Fibroblast of peridontal ligament (primary cell): ENCODE measurements around the gene FGFR4.

Experiments used
- DNase-seq: peaks from one replicate; pipeline ENCODE4 v3.0.0-alpha.2; 2010; ENCODE audit errors: extremely low read depth

FGFR4 gene

GRCh38 chr5:177085985-177086653 is 596 bp upstream of the FGFR4 start:
- DNase-seq: no peak

- DNase-seq: no peak
Measured at GRCh38 chr5:177087398-177088005, 787 bp downstream of the FGFR4 start.

GRCh38 chr5:177089127-177089526 is 2.4 kb downstream of the FGFR4 start:
- DNase-seq: no peak

GRCh38 chr5:177089825-177090641 is 3.3 kb downstream of the FGFR4 start:
- DNase-seq: no peak

DNA sequence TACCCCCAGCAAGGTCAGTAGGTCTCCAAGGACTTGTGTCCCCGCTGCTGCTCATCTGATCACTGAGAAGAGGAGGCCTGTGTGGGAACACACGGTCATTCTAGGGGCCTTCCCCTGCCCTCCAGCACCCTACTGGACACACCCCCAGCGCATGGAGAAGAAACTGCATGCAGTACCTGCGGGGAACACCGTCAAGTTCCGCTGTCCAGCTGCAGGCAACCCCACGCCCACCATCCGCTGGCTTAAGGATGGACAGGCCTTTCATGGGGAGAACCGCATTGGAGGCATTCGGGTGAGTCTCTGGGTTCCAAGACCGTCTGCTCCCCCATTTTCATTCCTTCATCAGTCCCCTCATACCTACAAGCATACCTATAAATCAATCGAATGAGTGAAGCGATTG is 4.1 kb downstream of the FGFR4 start:
- no peak for DNase-seq

DNA sequence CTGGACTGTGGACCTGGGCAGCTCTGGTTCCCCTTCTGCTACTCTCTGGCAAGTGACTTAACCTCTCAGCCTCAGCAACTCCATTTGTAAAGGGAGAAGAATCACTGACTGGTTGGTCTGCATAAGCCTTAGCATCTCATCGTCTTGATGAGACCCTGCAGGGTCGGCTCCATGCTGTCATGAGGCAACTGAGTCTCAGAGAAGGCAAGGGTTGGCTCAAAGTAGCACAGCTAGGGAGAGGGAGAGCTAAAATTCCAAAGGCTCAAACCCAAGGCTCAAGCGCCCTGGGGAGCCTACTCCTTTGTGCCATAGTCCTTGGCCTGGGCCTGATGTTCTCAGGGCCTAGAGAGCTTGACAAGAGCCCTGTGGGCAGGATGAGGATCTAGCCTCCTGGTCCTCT is 4.5 kb downstream of the FGFR4 start:
- DNase-seq: no peak

DNA sequence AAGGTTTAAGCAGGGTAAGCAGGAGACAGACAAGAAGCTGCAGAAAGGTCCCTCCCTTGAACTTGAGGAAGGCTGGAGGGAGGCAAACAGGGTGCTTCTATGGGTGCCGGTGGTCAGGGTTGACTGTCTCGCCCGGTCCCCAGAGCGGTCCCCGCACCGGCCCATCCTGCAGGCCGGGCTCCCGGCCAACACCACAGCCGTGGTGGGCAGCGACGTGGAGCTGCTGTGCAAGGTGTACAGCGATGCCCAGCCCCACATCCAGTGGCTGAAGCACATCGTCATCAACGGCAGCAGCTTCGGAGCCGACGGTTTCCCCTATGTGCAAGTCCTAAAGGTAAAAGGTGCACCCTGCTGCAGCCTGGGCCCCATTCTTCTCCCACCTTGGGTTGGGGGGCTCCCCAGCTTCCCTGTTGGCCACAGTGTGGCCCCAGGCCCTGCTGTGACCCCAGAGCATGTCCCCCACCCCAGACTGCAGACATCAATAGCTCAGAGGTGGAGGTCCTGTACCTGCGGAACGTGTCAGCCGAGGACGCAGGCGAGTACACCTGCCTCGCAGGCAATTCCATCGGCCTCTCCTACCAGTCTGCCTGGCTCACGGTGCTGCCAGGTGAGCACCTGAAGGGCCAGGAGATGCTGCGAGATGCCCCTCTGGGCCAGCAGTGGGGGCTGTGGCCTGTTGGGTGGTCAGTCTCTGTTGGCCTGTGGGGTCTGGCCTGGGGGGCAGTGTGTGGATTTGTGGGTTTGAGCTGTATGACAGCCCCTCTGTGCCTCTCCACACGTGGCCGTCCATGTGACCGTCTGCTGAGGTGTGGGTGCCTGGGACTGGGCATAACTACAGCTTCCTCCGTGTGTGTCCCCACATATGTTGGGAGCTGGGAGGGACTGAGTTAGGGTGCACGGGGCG is 5.7 kb downstream of the FGFR4 start:
- no peak for DNase-seq

- DNase-seq: no peak
Measured at GRCh38 chr5:177093082-177093712, 6.5 kb downstream of the FGFR4 start.

DNA sequence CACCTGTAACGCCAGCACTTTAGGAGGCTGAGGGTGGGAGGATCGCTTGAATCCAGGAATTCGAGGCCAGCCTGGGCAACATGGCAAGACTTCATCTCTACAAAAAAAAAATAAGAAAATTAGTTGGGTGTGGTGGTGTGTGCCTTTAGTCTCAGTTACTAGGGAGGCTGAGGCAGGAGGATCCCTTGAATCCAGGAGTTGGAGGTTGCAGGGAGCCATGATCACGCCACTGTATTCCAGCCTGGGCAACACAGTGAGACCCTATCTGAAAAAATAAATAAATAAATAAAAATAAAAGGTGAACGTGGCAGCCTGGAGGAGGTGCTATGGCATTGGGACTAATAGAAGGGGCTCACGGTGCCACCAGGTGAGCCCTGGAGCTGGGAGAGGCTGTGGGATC is 7.1 kb downstream of the FGFR4 start:
- no peak for DNase-seq

DNA sequence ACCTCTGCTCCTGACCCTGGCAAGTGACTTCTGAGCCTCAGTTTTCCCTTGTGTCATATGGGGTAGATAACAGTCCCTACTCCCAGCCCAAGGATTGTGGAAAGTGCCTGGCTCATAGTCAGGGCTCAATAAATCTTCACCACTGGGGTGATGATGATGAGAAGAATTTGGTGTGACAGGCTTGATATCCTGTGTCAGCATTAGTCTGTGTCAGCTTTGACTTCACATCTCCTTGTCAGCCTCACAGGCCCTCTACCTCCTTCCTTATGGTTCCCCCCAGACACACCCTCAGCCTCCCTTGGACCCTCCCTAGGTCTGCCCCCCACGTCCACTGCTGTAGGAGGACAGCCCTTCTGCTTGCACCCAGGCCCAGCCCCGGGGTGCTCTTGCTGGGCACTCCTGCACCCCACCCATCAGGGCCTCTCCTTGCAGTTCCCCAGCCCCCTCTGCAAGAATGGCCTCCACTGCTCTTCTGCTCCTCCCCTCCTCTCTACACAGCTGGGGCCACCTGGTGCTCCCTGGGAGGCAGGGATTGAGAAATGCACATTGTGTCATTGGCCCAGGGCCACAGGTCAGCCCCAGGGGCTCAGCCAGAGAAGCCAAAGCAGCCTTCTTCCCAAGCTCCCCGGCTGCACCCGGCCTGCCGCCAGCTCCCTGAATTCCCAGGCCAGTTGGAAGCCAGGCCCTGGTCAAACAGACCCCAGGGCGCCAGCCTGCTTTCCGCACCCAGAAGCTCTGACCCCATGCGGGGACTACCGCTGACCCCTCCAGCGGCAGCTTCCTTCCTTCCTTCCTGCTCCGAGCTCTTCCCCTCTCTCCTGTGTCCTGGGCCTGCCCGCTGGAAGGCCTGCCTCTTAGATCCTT is 7.7 kb downstream of the FGFR4 start:
- peak; percentile 53 for DNase-seq

- no peak for DNase-seq
Measured at GRCh38 chr5:177095088-177095669, 8.5 kb downstream of the FGFR4 start.

GRCh38 chr5:177096162-177097015 is 9.7 kb downstream of the FGFR4 start:
- DNase-seq: no peak

GRCh38 chr5:177097016-177097985 is 10.6 kb downstream of the FGFR4 start:
- no peak for DNase-seq

DNA sequence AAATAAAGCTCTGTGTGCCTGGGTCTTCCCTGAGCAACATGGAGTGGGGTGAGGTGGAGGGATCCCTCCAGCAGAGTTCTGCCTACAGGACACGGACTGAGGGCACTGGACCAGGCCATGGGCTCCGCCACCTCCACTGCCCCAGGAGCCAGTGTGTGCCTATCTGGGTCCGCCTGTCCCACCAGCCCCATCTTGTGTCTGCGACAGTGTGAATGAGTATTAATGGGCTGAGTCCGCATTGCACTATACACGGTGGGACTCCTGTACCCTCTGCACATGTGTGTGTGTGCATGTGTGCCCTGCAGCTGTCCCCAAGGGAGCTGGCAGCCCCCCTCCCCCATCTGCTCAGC is 11.4 kb downstream of the FGFR4 start:
- DNase-seq: no peak

- peak; percentile 18 for DNase-seq
Measured at GRCh38 chr5:177098470-177099141, 11.9 kb downstream of the FGFR4 start.

DNA sequence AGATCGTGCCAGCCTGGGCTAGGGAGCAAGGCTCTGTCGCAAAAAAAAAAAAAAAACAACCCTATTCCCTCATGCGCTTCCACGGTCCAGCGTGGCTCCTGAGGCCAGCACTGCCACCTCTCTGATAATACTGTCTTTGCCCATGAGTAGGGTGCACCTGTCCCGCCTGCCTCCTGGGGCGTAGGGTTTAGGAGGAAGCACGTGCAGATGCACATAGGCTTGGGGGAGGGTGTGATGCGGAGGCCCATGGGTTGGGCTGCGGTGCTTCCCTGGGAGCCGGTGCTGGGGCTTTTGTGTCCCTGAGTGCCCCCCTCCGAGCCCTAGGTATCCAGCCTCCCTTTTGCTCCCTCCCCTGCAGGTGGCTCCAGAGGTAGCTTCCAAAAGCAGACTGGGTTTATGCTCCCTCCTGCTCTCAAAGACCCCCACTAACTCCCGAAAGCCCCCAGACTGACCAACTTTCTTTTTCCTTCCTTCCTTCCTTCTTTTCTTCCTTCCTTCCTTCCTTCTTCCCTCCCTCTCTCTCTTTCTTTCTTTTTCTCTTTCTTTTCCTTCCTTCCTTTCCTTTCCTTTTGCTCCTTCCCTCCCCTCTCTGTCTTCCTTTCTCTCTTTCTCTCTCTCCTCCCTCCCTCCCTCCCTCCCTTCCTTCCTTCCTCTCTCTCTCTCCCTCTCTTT is 12.8 kb downstream of the FGFR4 start:
- DNase-seq: no peak

- no peak for DNase-seq
Measured at GRCh38 chr5:177100714-177101121, 14.0 kb downstream of the FGFR4 start.
